Loucy (cell line): Measurements from ENCODE around the gene MOB1B.

Experiments used
- H2AFZ ChIP-seq: fragments of 200-600 bp; sonication (generic); 2 replicates; pipeline ENCODE4 v1.6.0; 2016; ENCODE audit warnings: antibody characterized with exemption, mild to moderate bottlenecking, low read length, moderate library complexity
- H3F3A ChIP-seq: fragments of 200-600 bp; 2 replicates; pipeline ENCODE4 v1.6.0; 2016; ENCODE audit warnings: antibody characterized with exemption, low read depth, mild to moderate bottlenecking
- H3K27me3 ChIP-seq: fragments of 200-600 bp; sonication (generic); 2 replicates; pipeline ENCODE4 v1.6.1; 2014; ENCODE audit warnings: low read length, mild to moderate bottlenecking; ENCODE audit not compliant: insufficient read depth, poor library complexity, severe bottlenecking
- H3K36me3 ChIP-seq: fragments of 200-600 bp; sonication (generic); 2 replicates; pipeline ENCODE4 v1.6.1; 2016; ENCODE audit warnings: low read length; ENCODE audit not compliant: insufficient read depth
- H3K4me1 ChIP-seq: fragments of 200-600 bp; sonication (generic); 2 replicates; pipeline ENCODE4 v1.5.1; 2014; ENCODE audit warnings: low read length, mild to moderate bottlenecking; ENCODE audit not compliant: insufficient read depth, poor library complexity, severe bottlenecking
- H3K4me2 ChIP-seq: fragments of 200-600 bp; sonication (generic); 2 replicates; pipeline ENCODE4 v1.6.0; 2014; ENCODE audit warnings: antibody characterized with exemption, low read length, low read depth, mild to moderate bottlenecking; ENCODE audit not compliant: poor library complexity, severe bottlenecking
- H3K4me3 ChIP-seq: fragments of 200-600 bp; sonication (generic); 2 replicates; pipeline ENCODE4 v1.5.1; 2014; ENCODE audit warnings: low read length, mild to moderate bottlenecking, mixed read lengths; ENCODE audit not compliant: poor library complexity, severe bottlenecking
- H3K79me2 ChIP-seq: fragments of 200-600 bp; sonication (generic); 2 replicates; pipeline ENCODE4 v1.6.1; 2014; ENCODE audit warnings: low read length; ENCODE audit not compliant: insufficient read depth
- H3K9ac ChIP-seq: fragments of 200-600 bp; sonication (generic); 2 replicates; pipeline ENCODE4 v1.6.0; 2014; ENCODE audit warnings: mild to moderate bottlenecking, low read depth, low read length, moderate library complexity; ENCODE audit not compliant: poor library complexity, severe bottlenecking
- H3K9me2 ChIP-seq: fragments of 200-600 bp; sonication (generic); replicated peaks from 2 replicates; pipeline ENCODE4 v1.6.1; 2016; ENCODE audit warnings: low read depth, low read length, mixed read lengths
- H3K9me3 ChIP-seq: fragments of 200-600 bp; sonication (generic); 2 replicates; pipeline ENCODE4 v1.6.1; 2014; ENCODE audit warnings: mild to moderate bottlenecking, antibody characterized with exemption, low read length, low read depth; ENCODE audit not compliant: insufficient read depth
- H4K20me1 ChIP-seq: fragments of 200-600 bp; sonication (generic); 2 replicates; pipeline ENCODE4 v1.6.0; 2014; ENCODE audit warnings: antibody characterized with exemption, low read length, mild to moderate bottlenecking; ENCODE audit not compliant: insufficient read depth, poor library complexity, severe bottlenecking
- EZH2phosphoT487 ChIP-seq: fragments of 200-600 bp; IDR thresholded peaks from 2 replicates; pipeline ENCODE4 v1.6.1; 2018; ENCODE audit warnings: antibody characterized with exemption, mild to moderate bottlenecking, moderate library complexity, borderline replicate concordance
- TF ChIP-seq, protein P1 (sequence below): fragments of 200-600 bp; sonication (generic); conservative IDR thresholded peaks from 2 replicates; pipeline ENCODE4 v1.5.1; 2014; ENCODE audit warnings: mild to moderate bottlenecking, antibody characterized with exemption, low read length

MOB1B gene

DNA sequence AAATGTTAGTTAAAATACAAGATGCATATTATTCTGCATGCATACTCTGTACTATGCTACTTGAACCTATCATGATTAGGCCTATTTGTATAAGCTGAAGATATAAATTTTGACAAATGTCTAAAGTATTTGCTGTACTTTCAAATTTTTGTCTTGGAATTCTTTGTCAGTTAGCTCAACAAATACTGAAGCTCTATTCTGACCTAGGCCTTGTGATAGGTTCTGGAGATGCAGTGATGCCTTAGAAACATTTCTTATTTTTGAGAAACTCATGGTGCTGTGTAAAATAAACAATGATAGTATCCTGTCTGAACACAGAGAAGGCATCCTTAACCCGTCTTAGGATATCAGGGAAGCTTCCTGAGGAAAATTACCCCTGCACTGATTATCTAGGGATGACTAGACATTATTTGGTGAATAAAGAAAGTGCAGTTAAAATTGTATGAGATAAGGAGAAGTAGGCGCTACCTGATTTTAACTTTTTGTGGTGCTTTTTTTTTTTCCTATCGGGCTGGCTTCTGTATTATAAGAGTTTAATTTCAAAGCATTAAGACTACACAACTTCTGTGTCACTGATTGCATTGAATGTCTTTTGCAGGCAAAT lies 43.4 kb downstream of the MOB1B start:
- no peaks in the 10 kb centered on the region for H3F3A ChIP-seq
- no peak for TF ChIP-seq EZH2phosphoT487
- TF ChIP-seq, protein P1, sequence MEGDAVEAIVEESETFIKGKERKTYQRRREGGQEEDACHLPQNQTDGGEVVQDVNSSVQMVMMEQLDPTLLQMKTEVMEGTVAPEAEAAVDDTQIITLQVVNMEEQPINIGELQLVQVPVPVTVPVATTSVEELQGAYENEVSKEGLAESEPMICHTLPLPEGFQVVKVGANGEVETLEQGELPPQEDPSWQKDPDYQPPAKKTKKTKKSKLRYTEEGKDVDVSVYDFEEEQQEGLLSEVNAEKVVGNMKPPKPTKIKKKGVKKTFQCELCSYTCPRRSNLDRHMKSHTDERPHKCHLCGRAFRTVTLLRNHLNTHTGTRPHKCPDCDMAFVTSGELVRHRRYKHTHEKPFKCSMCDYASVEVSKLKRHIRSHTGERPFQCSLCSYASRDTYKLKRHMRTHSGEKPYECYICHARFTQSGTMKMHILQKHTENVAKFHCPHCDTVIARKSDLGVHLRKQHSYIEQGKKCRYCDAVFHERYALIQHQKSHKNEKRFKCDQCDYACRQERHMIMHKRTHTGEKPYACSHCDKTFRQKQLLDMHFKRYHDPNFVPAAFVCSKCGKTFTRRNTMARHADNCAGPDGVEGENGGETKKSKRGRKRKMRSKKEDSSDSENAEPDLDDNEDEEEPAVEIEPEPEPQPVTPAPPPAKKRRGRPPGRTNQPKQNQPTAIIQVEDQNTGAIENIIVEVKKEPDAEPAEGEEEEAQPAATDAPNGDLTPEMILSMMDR: no peak
- H3K36me3 ChIP-seq: peaks cover 6% of the 10 kb centered on the region; the same call in 1 of the 2 replicates
- no peak overlapping the region for H3K9ac ChIP-seq
- no peaks in the 10 kb centered on the region for H3K9me3 ChIP-seq
- H3K79me2 ChIP-seq: peaks cover 80% of the 10 kb centered on the region
- peaks cover 8% of the 10 kb centered on the region for H4K20me1 ChIP-seq
- H3K9me2 ChIP-seq: no peaks in the 10 kb centered on the region
- H3K27me3 ChIP-seq: no peaks in the 10 kb centered on the region
- no peak overlapping the region for H3K4me3 ChIP-seq
- no peak overlapping the region for H3K4me2 ChIP-seq
- no peak overlapping the region for H2AFZ ChIP-seq
- peaks cover 3% of the 10 kb centered on the region for H3K4me1 ChIP-seq

DNA sequence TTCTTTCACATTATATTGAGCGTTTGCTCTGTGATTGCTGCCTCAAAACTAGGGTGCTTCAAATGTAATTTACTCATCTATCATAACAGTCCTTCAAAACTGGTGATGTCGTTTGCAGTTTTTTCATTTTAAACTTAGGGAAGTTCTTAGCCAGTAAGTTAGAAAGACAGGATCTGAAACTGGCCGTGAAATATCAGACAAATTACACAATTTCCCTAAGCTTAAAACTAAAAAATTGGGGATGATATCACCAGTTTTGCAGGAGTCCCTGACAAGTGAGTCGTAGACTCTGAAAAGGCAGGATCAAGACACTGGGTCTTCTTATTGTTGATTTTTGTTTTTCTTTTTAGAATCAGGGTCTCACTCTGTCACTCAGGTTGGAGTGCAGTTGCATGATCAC lies 44.8 kb downstream of the MOB1B start:
- Histone ChIP-seq H3K4me1 (peaks cover 3% of the 10 kb centered on the region), H3K9me2 (no peaks in the 10 kb centered on the region), H3K4me2 (no peak overlapping the region), H3K27me3 (no peaks in the 10 kb centered on the region), H3K9ac (no peak overlapping the region), H3K36me3 (peaks cover 6% of the 10 kb centered on the region; the same call in 1 of the 2 replicates), H2AFZ (no peak overlapping the region), H3F3A (no peaks in the 10 kb centered on the region), H3K4me3 (no peak overlapping the region), H3K9me3 (no peaks in the 10 kb centered on the region), H3K79me2 (peaks cover 86% of the 10 kb centered on the region), H4K20me1 (peaks cover 8% of the 10 kb centered on the region)
- no peak for TF ChIP-seq EZH2phosphoT487
- TF ChIP-seq, protein P1: no peak

DNA sequence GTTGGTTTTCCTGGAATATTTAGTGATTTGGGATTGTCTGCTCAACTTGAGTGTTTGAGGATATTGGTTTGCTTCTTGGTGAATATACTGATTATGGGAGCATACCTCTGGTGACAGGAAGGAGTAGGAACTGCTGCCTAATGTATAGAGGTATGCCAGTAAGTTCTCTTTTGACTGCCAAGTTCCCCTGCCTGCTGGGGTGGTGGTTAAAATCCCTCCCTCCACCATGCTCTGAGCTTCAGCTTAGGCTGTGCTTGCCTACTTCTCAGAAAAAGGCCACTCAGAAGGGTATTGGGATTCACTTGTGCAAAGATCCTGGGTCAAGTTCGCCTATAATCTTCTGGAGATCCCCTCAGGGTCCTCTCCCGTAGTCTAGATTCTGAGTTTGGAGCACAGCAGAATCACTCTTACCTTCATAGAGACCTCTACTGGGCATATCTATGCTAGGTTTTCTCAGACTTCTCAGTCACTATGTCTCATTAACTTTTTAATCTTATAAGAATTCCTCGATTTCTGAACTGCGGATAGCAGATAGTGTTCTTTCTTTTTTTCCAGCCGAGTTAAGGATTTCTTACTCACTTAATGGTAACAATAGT lies 46.6 kb downstream of the MOB1B start:
- Histone ChIP-seq H3K9ac (no peak overlapping the region), H3K9me3 (no peaks in the 10 kb centered on the region), H3F3A (no peaks in the 10 kb centered on the region), H3K9me2 (no peaks in the 10 kb centered on the region), H3K36me3 (peaks cover 6% of the 10 kb centered on the region; the same call in 1 of the 2 replicates), H2AFZ (no peak overlapping the region), H3K4me2 (no peak overlapping the region), H4K20me1 (peaks cover 3% of the 10 kb centered on the region), H3K4me3 (no peak overlapping the region), H3K79me2 (peaks cover 76% of the 10 kb centered on the region), H3K4me1 (peaks cover 3% of the 10 kb centered on the region), H3K27me3 (no peaks in the 10 kb centered on the region)
- TF ChIP-seq, protein P1: peak; percentile 40
- no peak for TF ChIP-seq EZH2phosphoT487
